ENCODE measurements around the gene TIMP4. TPM values are rescaled to one million over a fixed set of nuclear protein-coding genes. Genes with fewer than 3 reads are reported as not detected.

TIMP4 gene
- polyA plus RNA-seq, 1 of the 3 experiments (the other 2 are of a cell fraction): not detected

DNA sequence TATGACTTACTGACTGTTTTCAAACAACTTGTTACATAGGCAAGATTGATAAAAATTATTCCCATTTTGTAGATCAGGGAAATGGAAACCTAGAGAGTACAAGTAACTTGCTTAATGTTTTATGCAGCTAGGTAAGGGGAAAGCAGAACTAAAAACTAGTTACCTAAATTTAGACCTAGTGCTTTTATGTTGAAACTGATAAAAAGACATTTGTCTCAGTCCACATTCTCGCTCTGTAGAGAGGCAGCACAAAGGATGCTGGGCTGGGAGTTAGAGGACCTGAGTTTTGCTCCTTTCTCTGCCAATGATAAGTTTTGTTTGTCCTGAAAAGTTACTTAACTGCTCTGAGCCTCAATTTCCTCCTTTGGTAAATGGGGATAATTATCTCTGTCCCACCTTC, 17.4 kb downstream of the TIMP4 start:
- no peak overlapping the region for H3K9ac ChIP-seq
- H4K20me1 ChIP-seq (ENCODE audit: insufficient read depth): no peaks in the 10 kb centered on the region
- H3K79me2 ChIP-seq (ENCODE audit: insufficient read depth): no peaks in the 10 kb centered on the region
- no peak for DNase-seq
- H3K27ac ChIP-seq (ENCODE audit: low read depth in 2 of 2, low read length in 1 of 2): no peak overlapping the region
- no peak for TF ChIP-seq YY1 (IDR thresholded peaks at IDR 0.05; ENCODE audit: low read depth)
- TF ChIP-seq, protein P1, sequence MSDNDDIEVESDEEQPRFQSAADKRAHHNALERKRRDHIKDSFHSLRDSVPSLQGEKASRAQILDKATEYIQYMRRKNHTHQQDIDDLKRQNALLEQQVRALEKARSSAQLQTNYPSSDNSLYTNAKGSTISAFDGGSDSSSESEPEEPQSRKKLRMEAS (IDR thresholded peaks at IDR 0.05; ENCODE audit: low read depth): no peak
- TF ChIP-seq, protein P2, sequence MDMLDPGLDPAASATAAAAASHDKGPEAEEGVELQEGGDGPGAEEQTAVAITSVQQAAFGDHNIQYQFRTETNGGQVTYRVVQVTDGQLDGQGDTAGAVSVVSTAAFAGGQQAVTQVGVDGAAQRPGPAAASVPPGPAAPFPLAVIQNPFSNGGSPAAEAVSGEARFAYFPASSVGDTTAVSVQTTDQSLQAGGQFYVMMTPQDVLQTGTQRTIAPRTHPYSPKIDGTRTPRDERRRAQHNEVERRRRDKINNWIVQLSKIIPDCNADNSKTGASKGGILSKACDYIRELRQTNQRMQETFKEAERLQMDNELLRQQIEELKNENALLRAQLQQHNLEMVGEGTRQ (IDR thresholded peaks at IDR 0.05; ENCODE audit: borderline replicate concordance, low read depth, low read length): no peak
- TF ChIP-seq RFX5 (IDR thresholded peaks at IDR 0.05; ENCODE audit: low read length): no peak
- TF ChIP-seq ELF1 (IDR thresholded peaks at IDR 0.05): no peak
- TF ChIP-seq EZH2phosphoT487 (IDR thresholded peaks at IDR 0.05; ENCODE audit: borderline replicate concordance, low read depth): no peak
- no peak for TF ChIP-seq MEF2A (IDR thresholded peaks at IDR 0.05; ENCODE audit: borderline replicate concordance, low read depth)
- TF ChIP-seq GATA2 (CRISPR knock-in tag; IDR thresholded peaks at IDR 0.05): no peak
- TF ChIP-seq RXRA (IDR thresholded peaks at IDR 0.05; ENCODE audit: borderline replicate concordance, low read depth): no peak
- no peak for TF ChIP-seq FOXJ3 (CRISPR knock-in tag; IDR thresholded peaks at IDR 0.05)
- TF ChIP-seq SMC3 (IDR thresholded peaks at IDR 0.05; ENCODE audit: low read depth, low read length): no peak
- TF ChIP-seq, protein P3, sequence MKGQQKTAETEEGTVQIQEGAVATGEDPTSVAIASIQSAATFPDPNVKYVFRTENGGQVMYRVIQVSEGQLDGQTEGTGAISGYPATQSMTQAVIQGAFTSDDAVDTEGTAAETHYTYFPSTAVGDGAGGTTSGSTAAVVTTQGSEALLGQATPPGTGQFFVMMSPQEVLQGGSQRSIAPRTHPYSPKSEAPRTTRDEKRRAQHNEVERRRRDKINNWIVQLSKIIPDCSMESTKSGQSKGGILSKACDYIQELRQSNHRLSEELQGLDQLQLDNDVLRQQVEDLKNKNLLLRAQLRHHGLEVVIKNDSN (IDR thresholded peaks at IDR 0.05; ENCODE audit: borderline replicate concordance, low read depth): no peak
- TF ChIP-seq TAF1 (IDR thresholded peaks at IDR 0.05; ENCODE audit: borderline replicate concordance, low read depth, low read length): no peak
- TF ChIP-seq NRF1 (IDR thresholded peaks at IDR 0.05; ENCODE audit: low read depth, low read length): no peak
- no peak for TF ChIP-seq POLR2AphosphoS5 (IDR thresholded peaks at IDR 0.05; ENCODE audit: low read depth, low read length)
- no peak for TF ChIP-seq RCOR1 (IDR thresholded peaks at IDR 0.05; ENCODE audit: low read length)
- no peak for TF ChIP-seq FOSL2 (IDR thresholded peaks at IDR 0.05; ENCODE audit: borderline replicate concordance, low read depth)
- no peak for TF ChIP-seq CHD2 (IDR thresholded peaks at IDR 0.05; ENCODE audit: low read length, partially characterized antibody)
- TF ChIP-seq, protein P4, sequence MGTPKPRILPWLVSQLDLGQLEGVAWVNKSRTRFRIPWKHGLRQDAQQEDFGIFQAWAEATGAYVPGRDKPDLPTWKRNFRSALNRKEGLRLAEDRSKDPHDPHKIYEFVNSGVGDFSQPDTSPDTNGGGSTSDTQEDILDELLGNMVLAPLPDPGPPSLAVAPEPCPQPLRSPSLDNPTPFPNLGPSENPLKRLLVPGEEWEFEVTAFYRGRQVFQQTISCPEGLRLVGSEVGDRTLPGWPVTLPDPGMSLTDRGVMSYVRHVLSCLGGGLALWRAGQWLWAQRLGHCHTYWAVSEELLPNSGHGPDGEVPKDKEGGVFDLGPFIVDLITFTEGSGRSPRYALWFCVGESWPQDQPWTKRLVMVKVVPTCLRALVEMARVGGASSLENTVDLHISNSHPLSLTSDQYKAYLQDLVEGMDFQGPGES (IDR thresholded peaks at IDR 0.05; ENCODE audit: low read depth, low read length): no peak
- TF ChIP-seq, protein P5, sequence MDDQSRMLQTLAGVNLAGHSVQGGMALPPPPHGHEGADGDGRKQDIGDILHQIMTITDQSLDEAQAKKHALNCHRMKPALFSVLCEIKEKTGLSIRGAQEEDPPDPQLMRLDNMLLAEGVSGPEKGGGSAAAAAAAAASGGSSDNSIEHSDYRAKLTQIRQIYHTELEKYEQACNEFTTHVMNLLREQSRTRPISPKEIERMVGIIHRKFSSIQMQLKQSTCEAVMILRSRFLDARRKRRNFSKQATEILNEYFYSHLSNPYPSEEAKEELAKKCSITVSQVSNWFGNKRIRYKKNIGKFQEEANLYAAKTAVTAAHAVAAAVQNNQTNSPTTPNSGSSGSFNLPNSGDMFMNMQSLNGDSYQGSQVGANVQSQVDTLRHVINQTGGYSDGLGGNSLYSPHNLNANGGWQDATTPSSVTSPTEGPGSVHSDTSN (IDR thresholded peaks at IDR 0.05): no peak
- no peaks in the 10 kb centered on the region for H3F3A ChIP-seq (replicated peaks; ENCODE audit: insufficient read depth)
- no peaks in the 10 kb centered on the region for H3K36me3 ChIP-seq (replicated peaks in 1 of 2; ENCODE audit: control insufficient read depth in 1 of 2, insufficient read depth in 2 of 2, low read length in 1 of 2)
- ChIA-PET POLR2A (no interaction called here), CTCF (interaction anchor here (0.6 to 14.9 kb wide), 3 partner anchors 12 to 34 kb away, joined by 3 to 229 read pairs (median 3); no protein-coding TSS in a partner anchor)
- no peak overlapping the region for H2AFZ ChIP-seq (ENCODE audit: low read depth)
- no peaks in the 10 kb centered on the region for H3K9me2 ChIP-seq
- H3K9me3 ChIP-seq: no peaks in the 10 kb centered on the region
- H3K4me1 ChIP-seq (ENCODE audit: control insufficient read depth in 1 of 2, insufficient read depth in 2 of 2, low read depth in 1 of 2, low read length in 1 of 2): no peaks in the 10 kb centered on the region
- no peak overlapping the region for H3K4me3 ChIP-seq (ENCODE audit: low read depth in 2 of 2, low read length in 1 of 2)
- WGBS (ENCODE audit: low lambda C conversion rate): 80% methylated on average over 1 of the region's 1 CpG
- no peaks in the 10 kb centered on the region for H3K27me3 ChIP-seq (ENCODE audit: insufficient read depth)
- H3K4me2 ChIP-seq: no peak overlapping the region

All from SK-N-SH (cell line).